H1 (cell line): ENCODE data around the gene CTDSP1. TPM values are rescaled to one million over a fixed set of nuclear protein-coding genes. Genes with fewer than 3 reads are reported as not detected.

ENCODE experiments used
- CTCF ChIA-PET: fragments of 300-600 bp; sonication (Branson Sonifier 250); formaldehyde crosslinking; loops from one replicate; lab custom pipeline; 2021; ENCODE audit not compliant: partially characterized antibody; lab: Charles Lee
- POLR2A ChIA-PET: fragments of 300-600 bp; sonication (Branson Sonifier 250); formaldehyde crosslinking; loops from one replicate; lab custom pipeline; 2021; ENCODE audit warnings: inconsistent platforms; ENCODE audit not compliant: partially characterized antibody; lab: Charles Lee
- DNase-seq, 2 experiments: peaks; one replicate each; pipeline versions ENCODE4 v3.0.0 to v3.0.0-alpha.2; 2010 to 2022; ENCODE audit warnings: low spot score in 2 of 2, low read depth in 1 of 2, mixed read lengths in 1 of 2
- FAIRE-seq: peaks from 2 replicates; lab custom pipeline; 2011; peaks lifted over from hg19 to GRCh38; lab: Jason Lieb, UNC
- H2AFZ ChIP-seq: 2 replicates; pipeline ENCODE4 v1.8.1; 2012; ENCODE audit warnings: low read length, inconsistent platforms
- H2AK5ac ChIP-seq: 2 replicates; pipeline ENCODE4 v1.6.1; 2013; ENCODE audit warnings: low read depth, low read length
- H2BK120ac ChIP-seq: replicated peaks from 2 replicates; pipeline ENCODE3; 2013; ENCODE audit warnings: low read depth, low read length, inconsistent platforms
- H2BK12ac ChIP-seq: 2 replicates; pipeline ENCODE4 v1.6.1; 2013; ENCODE audit warnings: low read depth, low read length
- H2BK15ac ChIP-seq: 2 replicates; pipeline ENCODE4 v1.6.1; 2013; ENCODE audit warnings: low read length
- H2BK20ac ChIP-seq: 2 replicates; pipeline ENCODE4 v1.6.1; 2013; ENCODE audit warnings: low read length
- H2BK5ac ChIP-seq: 2 replicates; pipeline ENCODE4 v1.6.1; 2013; ENCODE audit warnings: low read depth, low read length
- H3K14ac ChIP-seq: 2 replicates; pipeline ENCODE4 v1.6.1; 2013; ENCODE audit warnings: inconsistent platforms; ENCODE audit not compliant: insufficient read length
- H3K18ac ChIP-seq: 2 replicates; pipeline ENCODE4 v1.6.1; 2013; ENCODE audit warnings: low read length; ENCODE audit errors: extremely low read depth
- H3K23ac ChIP-seq: 2 replicates; pipeline ENCODE4 v1.6.1; 2013; ENCODE audit warnings: inconsistent platforms; ENCODE audit not compliant: insufficient read length
- H3K23me2 ChIP-seq: 2 replicates; pipeline ENCODE4 v1.6.1; 2013; ENCODE audit warnings: low read depth, low read length
- H3K27ac ChIP-seq: 2 replicates; pipeline ENCODE4 v1.6.1; 2011; ENCODE audit warnings: low read depth, low read length, inconsistent platforms
- H3K27me3 ChIP-seq, 4 experiments: replicated peaks in 1 of 4; 1 replicate in 1 of 4; 2 replicates in 3 of 4; pipeline versions ENCODE4 v1.6.1 to v1.8.1; 2011 to 2013; ENCODE audit warnings: low read length in 3 of 4, mild to moderate bottlenecking in 3 of 4, inconsistent platforms in 2 of 4, mixed read lengths in 2 of 4, moderate library complexity in 1 of 4; ENCODE audit not compliant: control insufficient read depth in 3 of 4, insufficient read depth in 3 of 4; ENCODE audit errors: extremely low read depth in 1 of 4
- H3K36me3 ChIP-seq, 4 experiments: 2 replicates each; pipeline versions ENCODE4 v1.6.1 to v1.8.1; 2011 to 2013; ENCODE audit warnings: mild to moderate bottlenecking in 4 of 4, low read length in 3 of 4, moderate library complexity in 2 of 4, control low read depth in 1 of 4, inconsistent platforms in 1 of 4; ENCODE audit not compliant: insufficient read depth in 4 of 4, control insufficient read depth in 2 of 4
- H3K4ac ChIP-seq: replicated peaks from 2 replicates; pipeline ENCODE3; 2013; ENCODE audit warnings: low read length, low read depth, mixed read lengths, inconsistent platforms; ENCODE audit not compliant: insufficient read length
- H3K4me1 ChIP-seq, 4 experiments: replicated peaks in 1 of 4; 1 replicate in 1 of 4; 2 replicates in 3 of 4; pipeline versions ENCODE4 v1.6.1 to v1.8.1; 2011 to 2013; ENCODE audit warnings: low read length in 3 of 4, inconsistent platforms in 2 of 4, mixed read lengths in 1 of 4; ENCODE audit not compliant: insufficient read depth in 4 of 4, control insufficient read depth in 3 of 4
- H3K4me2 ChIP-seq, 2 experiments: 2 replicates each; pipeline versions ENCODE4 v1.6.1 to v1.8.1; 2011 to 2013; ENCODE audit warnings: low read depth in 2 of 2, low read length in 2 of 2, control low read depth in 1 of 2, inconsistent platforms in 1 of 2, mild to moderate bottlenecking in 1 of 2; ENCODE audit not compliant: insufficient read depth in 1 of 2
- H3K4me3 ChIP-seq, 4 experiments: fragments of 200-600, 300-600 bp in 1 of 4; sonication (generic), shearing (Covaris generic), sonication (Bioruptor Twin) in 1 of 4; 2 replicates each; pipeline versions ENCODE4 v1.5.1 to v1.8.1; 2011 to 2016; ENCODE audit warnings: low read length in 4 of 4, low read depth in 3 of 4, control low read depth in 2 of 4, inconsistent platforms in 2 of 4, mild to moderate bottlenecking in 2 of 4, mixed read lengths in 1 of 4, moderate library complexity in 1 of 4; ENCODE audit not compliant: insufficient read depth in 2 of 4; ENCODE audit errors: extremely low read depth in 1 of 4
- H3K56ac ChIP-seq: replicated peaks from 2 replicates; pipeline ENCODE3; 2013; ENCODE audit warnings: low read depth, mild to moderate bottlenecking, mixed read lengths, low read length, inconsistent platforms; ENCODE audit not compliant: insufficient read length
- H3K79me1 ChIP-seq: 2 replicates; pipeline ENCODE4 v1.6.1; 2013; ENCODE audit warnings: low read depth, low read length, control low read depth
- H3K79me2 ChIP-seq, 2 experiments: 2 replicates each; pipeline versions ENCODE4 v1.6.1 to v1.8.1; 2012 to 2013; ENCODE audit warnings: low read length in 2 of 2, mild to moderate bottlenecking in 2 of 2, inconsistent platforms in 1 of 2; ENCODE audit not compliant: insufficient read depth in 2 of 2, control insufficient read depth in 1 of 2
- H3K9ac ChIP-seq, 4 experiments: replicated peaks in 1 of 4; 1 replicate in 1 of 4; 2 replicates in 3 of 4; pipeline versions ENCODE4 v1.6.1 to v1.8.1; 2011 to 2013; ENCODE audit warnings: low read depth in 3 of 4, low read length in 3 of 4, control low read depth in 2 of 4, mild to moderate bottlenecking in 2 of 4, moderate library complexity in 2 of 4, inconsistent platforms in 1 of 4; ENCODE audit errors: extremely low read depth in 1 of 4
- H3K9me3 ChIP-seq, 2 experiments: 2 replicates each; pipeline versions ENCODE4 v1.6.1 to v1.8.1; 2012 to 2013; ENCODE audit warnings: mild to moderate bottlenecking in 2 of 2, moderate library complexity in 2 of 2, control low read depth in 1 of 2, inconsistent platforms in 1 of 2, low read depth in 1 of 2, low read length in 1 of 2, mixed read lengths in 1 of 2; ENCODE audit not compliant: insufficient read depth in 2 of 2
- H4K20me1 ChIP-seq, 2 experiments: replicated peaks in 1 of 2; 2 replicates each; pipeline versions ENCODE3 to v1.8.1; 2011 to 2013; ENCODE audit warnings: inconsistent platforms in 2 of 2, low read length in 2 of 2, mild to moderate bottlenecking in 1 of 2; ENCODE audit not compliant: insufficient read depth in 2 of 2, control insufficient read depth in 1 of 2
- H4K5ac ChIP-seq: 2 replicates; pipeline ENCODE4 v1.6.1; 2013; ENCODE audit warnings: low read length, low read depth, mixed read lengths, inconsistent platforms; ENCODE audit not compliant: insufficient read length
- H4K8ac ChIP-seq: 2 replicates; pipeline ENCODE4 v1.8.0; 2013; ENCODE audit warnings: mild to moderate bottlenecking, moderate library complexity, low read length, inconsistent platforms; ENCODE audit not compliant: insufficient read depth; ENCODE audit errors: extremely low read depth
- H4K91ac ChIP-seq: replicated peaks from 2 replicates; pipeline ENCODE3; 2013; ENCODE audit warnings: low read length, mixed read lengths, inconsistent platforms; ENCODE audit not compliant: insufficient read length
- HDAC6 ChIP-seq: IDR thresholded peaks from one replicate; pipeline ENCODE4 v1.7.1; 2012; ENCODE audit warnings: low read depth, mild to moderate bottlenecking, inconsistent platforms, low read length, moderate library complexity
- KDM1A ChIP-seq: fragments of 200-600, 300-600 bp; sonication (generic); IDR thresholded peaks from 2 replicates; pipeline ENCODE4 v1.7.1; 2016; ENCODE audit warnings: mild to moderate bottlenecking, low read length, borderline replicate concordance
- KDM5A ChIP-seq: fragments of 200-600 bp; IDR thresholded peaks from 2 replicates; pipeline ENCODE4 v1.7.1; 2012; ENCODE audit warnings: mild to moderate bottlenecking, low read length, inconsistent platforms, mixed read lengths
- MAFK ChIP-seq: IDR thresholded peaks from 2 replicates; pipeline ENCODE4 v1.6.1; 2012; ENCODE audit warnings: low read depth, mild to moderate bottlenecking, improper control_type of control experiment, low read length
- MAX ChIP-seq: IDR thresholded peaks from 2 replicates; pipeline ENCODE4 v1.6.1; 2012; ENCODE audit warnings: inconsistent platforms
- PHF8 ChIP-seq: fragments of 200-600 bp; sonication (generic); conservative IDR thresholded peaks from 2 replicates; pipeline ENCODE4 v1.7.1; 2012; ENCODE audit warnings: low read depth, mild to moderate bottlenecking, inconsistent platforms, low read length, moderate library complexity
- POU5F1 ChIP-seq: IDR thresholded peaks from 2 replicates; pipeline ENCODE4 v1.6.1; 2011; ENCODE audit warnings: low read depth, mild to moderate bottlenecking, low read length, moderate library complexity
- RXRA ChIP-seq: IDR thresholded peaks from 2 replicates; pipeline ENCODE4 v1.6.1; 2011; ENCODE audit warnings: low read depth, mild to moderate bottlenecking, low read length, moderate library complexity; ENCODE audit not compliant: insufficient read depth
- SIX5 ChIP-seq: IDR thresholded peaks from 2 replicates; pipeline ENCODE4 v1.6.1; 2011; ENCODE audit warnings: mild to moderate bottlenecking, low read depth, low read length
- SP1 ChIP-seq: IDR thresholded peaks from 2 replicates; pipeline ENCODE4 v1.6.1; 2011; ENCODE audit warnings: low read depth, low read length
- TBP ChIP-seq: IDR thresholded peaks from 2 replicates; pipeline ENCODE4 v1.6.1; 2011; ENCODE audit warnings: low read depth, low read length, improper control_type of control experiment
- TEAD4 ChIP-seq: IDR thresholded peaks from 2 replicates; pipeline ENCODE4 v1.6.1; 2012; ENCODE audit warnings: low read depth, low read length, inconsistent platforms, mixed read lengths
- USF2 ChIP-seq: IDR thresholded peaks from 2 replicates; pipeline ENCODE4 v1.6.1; 2011; ENCODE audit warnings: low read length, improper control_type of control experiment
- ZNF274 ChIP-seq: IDR thresholded peaks from 2 replicates; pipeline ENCODE4 v1.7.0; 2012; ENCODE audit warnings: low read length, borderline replicate concordance; ENCODE audit errors: extremely low read depth
- WGBS, 2 experiments: shearing (Covaris generic) in 1 of 2; methylation state at CpG; one replicate each; pipeline versions ENCODE4 v1.1.6 to v1.1.7; 2013 to 2015; ENCODE audit warnings: low lambda C conversion rate in 2 of 2, mixed read lengths in 2 of 2, inconsistent platforms in 1 of 2, low coverage in 1 of 2, missing lambda C conversion rate in 1 of 2; ENCODE audit not compliant: insufficient replicate concordance in 2 of 2, insufficient coverage in 1 of 2, insufficient read length in 1 of 2; ENCODE audit errors: extremely low coverage in 1 of 2, missing lambda C conversion rate in 1 of 2; 5-methylcytosine and 5-hydroxymethylcytosine counted together
- polyA plus RNA-seq, 7 experiments: library from polyadenylated mRNA; depleted of rRNA in 3 of 7; stranded (reverse) in 5 of 7; unstranded in 2 of 7; fragments of >200 nt in 5 of 7; fragments of 200-250 nt in 2 of 7; gene quantifications; 1 replicate in 5 of 7; 2 replicates in 1 of 7; 4 replicates in 1 of 7; pipeline versions ENCODE4 v1.2.1 to v1.2.3, GENCODE V29; 2011 to 2013; ENCODE audit warnings: missing spikeins in 2 of 7, mixed read lengths in 2 of 7
- total RNA-seq: library from RNA; stranded (reverse); fragmentation: NEBNext Ultra II Directional; extraction: Animal tissue kit (Norgen Biotek cat#: 25700); gene quantifications from 2 replicates; pipeline ENCODE4 v1.2.1, GENCODE V29; 2021

The CTDSP1 gene
- total and polyA plus RNA-seq, 2 of the 8 experiments (the other 6 are each of a cell fraction or from before 2014, with no cell fraction given), result 20.3 to 35.2 TPM

- no peak for FAIRE-seq
- Histone ChIP-seq H3K79me1 (no peaks in the 10 kb centered on the region), H2BK5ac (no peak overlapping the region), H2AFZ (no peak overlapping the region), H2AK5ac (no peak overlapping the region), H3K27ac (no peak overlapping the region), H3K23me2 (no peaks in the 10 kb centered on the region), H2BK15ac (no peak overlapping the region), H3K4ac (no peak overlapping the region), H3K27me3 (no peaks in the 10 kb centered on the region), H4K5ac (no peak overlapping the region), H3K4me3 (no peak overlapping the region), H3K36me3 (no peaks in the 10 kb centered on the region), H2BK12ac (no peak overlapping the region), H3K23ac (no peak overlapping the region), H3K9me3 (no peaks in the 10 kb centered on the region), H4K91ac (no peak overlapping the region), H3K56ac (no peak overlapping the region), H3K79me2 (no peaks in the 10 kb centered on the region), H2BK20ac (no peak overlapping the region), H3K18ac (no peak overlapping the region), H3K4me1 (peaks cover 0 to 13% (median 6%) of the 10 kb centered on the region in 4 experiments; a peak in 6 of 7 replicates), H4K8ac (no peak overlapping the region; the same call in 1 of the 2 replicates), H3K4me2 (no peak overlapping the region), H3K14ac (no peak overlapping the region), H3K9ac (no peak overlapping the region), H4K20me1 (no peaks in the 10 kb centered on the region), H2BK120ac (no peak overlapping the region)
- CTCF ChIA-PET, result interaction anchor here (1.0 to 11.9 kb wide), 4 partner anchors 11 to 55 kb away, joined by 5 to 192 read pairs (median 35); no protein-coding TSS in a partner anchor
- 90% methylated on average over 14 of the region's 14 CpGs; no CpG with 5 or more reads in 1 of the 2 experiments for WGBS, 2 experiments
- DNase-seq, result no peak
- POLR2A ChIA-PET, result no interaction called here
- TF ChIP-seq TBP (no peak), MAFK (no peak), USF2 (no peak), POU5F1 (no peak), TEAD4 (no peak), SP1 (no peak), KDM1A (no peak), ZNF274 (no peak), SIX5 (no peak), MAX (no peak), HDAC6 (no peak), PHF8 (no peak), KDM5A (no peak), RXRA (no peak)
Measured at GRCh38 chr2:218354045-218354444, 45.6 kb upstream of the CTDSP1 start.
